K562 (cell line): Measurements from ENCODE around the gene LSP1. TPM values are rescaled to one million over a fixed set of nuclear protein-coding genes. Genes with fewer than 3 reads are reported as not detected.

Experiments
- ATAC-seq: fragments of 200-7000 bp; cut with Tn5 transposase; 3 replicates; pipeline ENCODE4 v1.9.1; 2020; ENCODE audit warnings: moderate library complexity
- BruUV-seq: library from RNA; stranded (reverse); fragments of 400-500 nt; replicated peaks from 2 replicates; lab custom pipeline; 2021; lab: Mats Ljungman, UMichigan
- CTCF ChIA-PET: fragments of 300-600 bp; formaldehyde crosslinking; extraction: SDS; loops from one replicate; lab custom pipeline; 2021; ENCODE audit warnings: low intra/inter-chr PET ratio; lab: Yijun Ruan, JAX
- POLR2A ChIA-PET: fragments of 300-600, 350-650 bp; sonication (Branson Sonifier 250); formaldehyde crosslinking; extraction: SDS; loops from one replicate; lab custom pipeline; 2021; ENCODE audit warnings: antibody characterized with exemption, inconsistent platforms; lab: Yijun Ruan, JAX
- DNase-seq, 4 experiments: peaks; one replicate each; pipeline versions ENCODE4 v3.0.0 to v3.0.0-alpha.2; 2011 to 2018; ENCODE audit warnings: low spot score in 3 of 4, mixed read lengths in 3 of 4; ENCODE audit errors: extremely low read depth in 1 of 4
- FAIRE-seq: peaks from 2 replicates; lab custom pipeline; 2011; peaks lifted over from hg19 to GRCh38; lab: Jason Lieb, UNC
- H2AFZ ChIP-seq: 2 replicates; pipeline ENCODE4 v1.6.0; 2011; ENCODE audit warnings: low read depth, low read length, control low read depth, inconsistent platforms
- H3K27ac ChIP-seq: fragments of 200-600 bp; 3 replicates; pipeline ENCODE4 v1.8.0; 2011; ENCODE audit warnings: low read depth, mild to moderate bottlenecking, control low read depth, inconsistent platforms, low read length, moderate library complexity, mixed read lengths; ENCODE audit errors: extremely low read depth
- H3K27me3 ChIP-seq, 2 experiments: fragments of 300-600 bp in 1 of 2; 2 replicates in 1 of 2; 3 replicates in 1 of 2; pipeline versions ENCODE4 v1.6.0 to v1.8.0; 2011; ENCODE audit warnings: inconsistent platforms in 2 of 2, low read length in 2 of 2, mild to moderate bottlenecking in 1 of 2, mixed read lengths in 1 of 2, moderate library complexity in 1 of 2; ENCODE audit not compliant: control insufficient read depth in 2 of 2, insufficient read depth in 2 of 2
- H3K36me3 ChIP-seq: fragments of 300-600 bp; 3 replicates; pipeline ENCODE4 v1.8.0; 2011; ENCODE audit warnings: mild to moderate bottlenecking, low read length, inconsistent platforms; ENCODE audit not compliant: control insufficient read depth, insufficient read depth
- H3K4me1 ChIP-seq, 2 experiments: fragments of 200-600 bp in 1 of 2; replicated peaks in 1 of 2; 2 replicates in 1 of 2; 3 replicates in 1 of 2; pipeline versions ENCODE4 v1.5.1 to v1.8.0; 2011; ENCODE audit warnings: inconsistent platforms in 2 of 2, low read length in 2 of 2, mild to moderate bottlenecking in 1 of 2, mixed read lengths in 1 of 2, moderate library complexity in 1 of 2; ENCODE audit not compliant: control insufficient read depth in 2 of 2, insufficient read depth in 2 of 2
- H3K4me2 ChIP-seq: 2 replicates; pipeline ENCODE4 v1.6.1; 2011; ENCODE audit warnings: low read length, control low read depth, inconsistent platforms, mixed read lengths; ENCODE audit not compliant: insufficient read depth
- H3K4me3 ChIP-seq: fragments of 200-600 bp; sonication (generic), shearing (Covaris generic); 2 replicates; pipeline ENCODE4 v1.5.1; 2016; ENCODE audit warnings: control low read depth, inconsistent platforms
- H3K79me2 ChIP-seq: fragments of 200-600 bp; 3 replicates; pipeline ENCODE4 v1.8.0; 2011; ENCODE audit warnings: low read length, inconsistent platforms; ENCODE audit not compliant: control insufficient read depth, insufficient read depth
- H3K9ac ChIP-seq, 2 experiments: 2 replicates each; pipeline versions ENCODE4 v1.6.0 to v1.6.1; 2011; ENCODE audit warnings: low read depth in 2 of 2, low read length in 2 of 2, control low read depth in 1 of 2, inconsistent platforms in 1 of 2, mild to moderate bottlenecking in 1 of 2, mixed read lengths in 1 of 2; ENCODE audit not compliant: insufficient read depth in 1 of 2
- H3K9me1 ChIP-seq: one replicate; pipeline ENCODE4 v1.6.0; 2011; ENCODE audit warnings: inconsistent platforms, mild to moderate bottlenecking, low read length, moderate library complexity; ENCODE audit not compliant: control insufficient read depth, insufficient read depth
- H3K9me3 ChIP-seq: replicated peaks from 2 replicates; pipeline ENCODE4 v1.5.1; 2011; ENCODE audit warnings: low read depth, low read length, inconsistent platforms; ENCODE audit not compliant: control insufficient read depth, insufficient read depth
- H4K20me1 ChIP-seq: replicated peaks from 2 replicates; pipeline ENCODE4 v1.6.1; 2011; ENCODE audit warnings: low read length, inconsistent platforms, mixed read lengths; ENCODE audit not compliant: control insufficient read depth, insufficient read depth
- HOXB6 ChIP-seq: fragments of 250-450 bp; sonication (Bioruptor Pico); IDR thresholded peaks from 2 replicates; pipeline ENCODE4 v1.5.1; 2022; ENCODE audit warnings: mild to moderate bottlenecking, borderline replicate concordance
- MED1 ChIP-seq: sonication (generic); formaldehyde crosslinking; IDR thresholded peaks from 2 replicates; pipeline ENCODE4 v1.8.1; 2023; ENCODE audit warnings: missing genetic modification reagents, borderline replicate concordance
- ZBTB34 ChIP-seq: fragments of 250-450 bp; sonication (Bioruptor Pico); IDR thresholded peaks from 2 replicates; pipeline ENCODE4 v1.8.0; 2021; ENCODE audit warnings: mild to moderate bottlenecking, moderate library complexity
- WGBS: fragments of 100-300 bp; shearing (Covaris generic); methylation state at CpG from one replicate; pipeline ENCODE4 v1.1.6; 2016; ENCODE audit warnings: low coverage, mixed read lengths; ENCODE audit not compliant: insufficient coverage; ENCODE audit errors: missing lambda C conversion rate; 5-methylcytosine and 5-hydroxymethylcytosine counted together
- in situ Hi-C: fragments of 300-500 bp; cut with MboI; formaldehyde crosslinking; loops from 4 replicates; pipeline ENCODE4 v1.15.0; 2018; ENCODE audit warnings: inconsistent platforms, mixed read lengths
- intact Hi-C: fragments of 100-400 bp; cut with micrococcal nuclease; formaldehyde crosslinking; loops from 2 replicates; pipeline ENCODE4 v1.14.2; 2022
- polyA plus RNA-seq, 8 experiments: library from polyadenylated mRNA; depleted of rRNA in 4 of 8; stranded (reverse) in 5 of 8; unstranded in 3 of 8; fragments of >200 nt; fragmentation: Nextera tagmentation in 2 of 8; fragmentation: Illumina TruSeq in 1 of 8; extraction: Ambion mirVana in 2 of 8; extraction: Trizol in 1 of 8; gene quantifications; 2 replicates each; pipeline versions ENCODE4 v1.2.1 to v1.2.3, GENCODE V29; 2011 to 2014; ENCODE audit warnings: inconsistent platforms in 1 of 8, missing spikeins in 1 of 8
- total RNA-seq, 7 experiments: library from RNA; depleted of rRNA in 6 of 7; stranded (reverse); fragments of >200 nt in 6 of 7; fragmentation: Illumina TruSeq in 2 of 7; extraction: Trizol in 2 of 7; gene quantifications; 2 replicates each; pipeline versions ENCODE4 v1.2.1 to v1.2.3, GENCODE V29; 2011 to 2021; ENCODE audit warnings: low replicate concordance in 1 of 7

The LSP1 gene
- total and polyA plus RNA-seq, 9 of the 15 experiments (the other 6 are each of a cell fraction or from before 2014, with no cell fraction given), result 0.08 to 2.9 (median 0.65) TPM; not detected in 2

- Histone ChIP-seq H3K79me2 (no peaks in the 10 kb centered on the region), H3K9me3 (no peaks in the 10 kb centered on the region), H3K4me3 (no peak overlapping the region), H3K27me3 (peaks cover 3 to 44% of the 10 kb centered on the region in 2 experiments; a peak in 3 of 5 replicates), H3K4me2 (no peak overlapping the region)
- no peak for TF ChIP-seq MED1
- TF ChIP-seq ZBTB34 (CRISPR knock-in tag), result no peak
- no peak for TF ChIP-seq HOXB6 (CRISPR knock-in tag)
- TF ChIP-seq, all 486 proteins: peak for 0
- DNase-seq (no peak), ATAC-seq (no peak), FAIRE-seq (no peak)
- H3K4me1 ChIP-seq, result peaks cover 0 to 36% of the 10 kb centered on the region in 2 experiments; a peak in 2 of 5 replicates
- in situ Hi-C loops, result loop anchor here (5.0 kb wide), 1 partner anchor 36 kb away; the partner anchor contains the start of gene TNNT3
- CTCF ChIA-PET, result interaction anchor here (0.7 to 6.5 kb wide), 2 partner anchors 54 to 120 kb away, joined by 5 to 93 read pairs; partner anchors contain the start of gene H19
- no peak overlapping the region for H3K9ac ChIP-seq
- intact Hi-C loops, result no loop called here
- no peak overlapping the region for H2AFZ ChIP-seq
- no peak overlapping the region for H3K27ac ChIP-seq
- 10% methylated on average over 9 of the region's 9 CpGs for WGBS
- 0 out of 2 replicates have a peak, but pooled peaks cover 7% of the 10 kb centered on the region for H4K20me1 ChIP-seq
- POLR2A ChIA-PET, result interaction anchor here (0.6 kb wide), 1 partner anchor 119 kb away, joined by 3 read pairs; no protein-coding TSS in a partner anchor
- no TSS peak for BruUV-seq
- no peaks in the 10 kb centered on the region for H3K36me3 ChIP-seq
- no peaks in the 10 kb centered on the region for H3K9me1 ChIP-seq
Observed at GRCh38 chr11:1880746-1881441, 28.0 kb downstream of the LSP1 start.
